ENCODE data around the gene DHRS7.

GRCh38 chr14:60199321-60199720, 34.1 kb upstream of the DHRS7 start:
- TF ChIP-seq CTCF (IDR thresholded peaks at IDR 0.05; ENCODE audit: low read depth, low read length, poor library complexity, severe bottlenecking) = no peak
- no peak for TF ChIP-seq EZH2phosphoT487 (IDR thresholded peaks at IDR 0.05; ENCODE audit: borderline replicate concordance, low read length)
